HG03469 (cell line): ENCODE results near the gene PTX3.

Experiments used
- ATAC-seq: cut with Tn5 transposase; IDR thresholded peaks from one replicate; pipeline ENCODE4 v1.9.1; 2021; ENCODE audit warnings: mild to moderate bottlenecking, moderate library complexity, moderate number of reproducible peaks; ENCODE audit not compliant: unreplicated experiment

Gene PTX3

GRCh38 chr3:157471064-157471463 is 34.4 kb downstream of the PTX3 start:
- ATAC-seq: no peak

GRCh38 chr3:157472648-157473047 is 36.0 kb downstream of the PTX3 start:
- ATAC-seq: no peak

GRCh38 chr3:157475921-157476414 is 39.3 kb downstream of the PTX3 start:
- no peak for ATAC-seq

GRCh38 chr3:157477441-157477840 is 40.8 kb downstream of the PTX3 start:
- no peak for ATAC-seq

GRCh38 chr3:157479464-157480243 is 43.0 kb downstream of the PTX3 start:
- no peak for ATAC-seq

- no peak for ATAC-seq
Measured at GRCh38 chr3:157487339-157487738, 50.7 kb downstream of the PTX3 start.

- ATAC-seq: no peak
Measured at GRCh38 chr3:157488144-157488543, 51.5 kb downstream of the PTX3 start.

- ATAC-seq: no peak
Measured at GRCh38 chr3:157491136-157491535, 54.5 kb downstream of the PTX3 start.
